Loucy (cell line): ENCODE data around the gene AKAP6.

Experiments
- EZH2phosphoT487 ChIP-seq: fragments of 200-600 bp; IDR thresholded peaks from 2 replicates; pipeline ENCODE4 v1.6.1; 2018; ENCODE audit warnings: antibody characterized with exemption, mild to moderate bottlenecking, moderate library complexity, borderline replicate concordance
- TF ChIP-seq, protein P1 (sequence below): fragments of 200-600 bp; sonication (generic); conservative IDR thresholded peaks from 2 replicates; pipeline ENCODE4 v1.5.1; 2014; ENCODE audit warnings: mild to moderate bottlenecking, antibody characterized with exemption, low read length

DNA sequence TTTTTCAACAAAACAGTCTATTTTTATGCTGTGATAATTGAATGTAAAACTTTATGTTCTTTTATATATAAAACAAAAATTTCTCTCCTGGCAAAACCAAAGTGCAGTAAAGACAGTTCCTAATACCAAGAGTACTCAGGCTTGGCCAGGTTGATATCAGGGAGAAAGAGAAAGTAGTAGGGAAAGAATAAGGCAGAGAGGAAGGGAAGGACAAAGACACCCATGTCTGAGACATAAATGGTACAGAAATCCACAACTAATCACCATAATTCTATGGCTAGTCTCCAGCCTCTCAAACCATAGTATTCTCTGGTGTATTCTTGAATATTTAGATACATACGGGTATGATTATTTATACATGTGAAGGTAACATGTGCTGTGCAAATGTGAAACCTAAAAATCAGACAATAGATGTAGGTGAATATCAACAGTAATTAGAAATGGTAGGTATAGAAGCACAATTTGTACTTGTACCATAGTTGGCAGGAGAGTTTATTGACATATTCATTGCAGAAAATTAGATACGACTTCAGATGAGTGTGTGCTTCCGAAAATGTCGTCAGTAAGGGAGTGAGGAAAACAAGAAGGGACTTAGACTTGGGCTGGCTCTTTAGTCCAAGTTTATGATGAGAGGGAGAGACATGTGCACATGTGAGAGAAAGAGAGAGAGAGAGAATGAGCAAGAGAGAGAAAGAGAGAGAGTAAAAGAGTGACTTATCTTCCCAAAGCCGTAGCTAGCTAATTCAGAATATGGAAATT, 378.8 kb downstream of the AKAP6 start:
- no peak for TF ChIP-seq EZH2phosphoT487
- TF ChIP-seq, protein P1, sequence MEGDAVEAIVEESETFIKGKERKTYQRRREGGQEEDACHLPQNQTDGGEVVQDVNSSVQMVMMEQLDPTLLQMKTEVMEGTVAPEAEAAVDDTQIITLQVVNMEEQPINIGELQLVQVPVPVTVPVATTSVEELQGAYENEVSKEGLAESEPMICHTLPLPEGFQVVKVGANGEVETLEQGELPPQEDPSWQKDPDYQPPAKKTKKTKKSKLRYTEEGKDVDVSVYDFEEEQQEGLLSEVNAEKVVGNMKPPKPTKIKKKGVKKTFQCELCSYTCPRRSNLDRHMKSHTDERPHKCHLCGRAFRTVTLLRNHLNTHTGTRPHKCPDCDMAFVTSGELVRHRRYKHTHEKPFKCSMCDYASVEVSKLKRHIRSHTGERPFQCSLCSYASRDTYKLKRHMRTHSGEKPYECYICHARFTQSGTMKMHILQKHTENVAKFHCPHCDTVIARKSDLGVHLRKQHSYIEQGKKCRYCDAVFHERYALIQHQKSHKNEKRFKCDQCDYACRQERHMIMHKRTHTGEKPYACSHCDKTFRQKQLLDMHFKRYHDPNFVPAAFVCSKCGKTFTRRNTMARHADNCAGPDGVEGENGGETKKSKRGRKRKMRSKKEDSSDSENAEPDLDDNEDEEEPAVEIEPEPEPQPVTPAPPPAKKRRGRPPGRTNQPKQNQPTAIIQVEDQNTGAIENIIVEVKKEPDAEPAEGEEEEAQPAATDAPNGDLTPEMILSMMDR = no peak
